ENCODE measurements around the gene VRTN. TPM values are rescaled to one million over a fixed set of nuclear protein-coding genes. Genes with fewer than 3 reads are reported as not detected.

Gene VRTN, protein sequence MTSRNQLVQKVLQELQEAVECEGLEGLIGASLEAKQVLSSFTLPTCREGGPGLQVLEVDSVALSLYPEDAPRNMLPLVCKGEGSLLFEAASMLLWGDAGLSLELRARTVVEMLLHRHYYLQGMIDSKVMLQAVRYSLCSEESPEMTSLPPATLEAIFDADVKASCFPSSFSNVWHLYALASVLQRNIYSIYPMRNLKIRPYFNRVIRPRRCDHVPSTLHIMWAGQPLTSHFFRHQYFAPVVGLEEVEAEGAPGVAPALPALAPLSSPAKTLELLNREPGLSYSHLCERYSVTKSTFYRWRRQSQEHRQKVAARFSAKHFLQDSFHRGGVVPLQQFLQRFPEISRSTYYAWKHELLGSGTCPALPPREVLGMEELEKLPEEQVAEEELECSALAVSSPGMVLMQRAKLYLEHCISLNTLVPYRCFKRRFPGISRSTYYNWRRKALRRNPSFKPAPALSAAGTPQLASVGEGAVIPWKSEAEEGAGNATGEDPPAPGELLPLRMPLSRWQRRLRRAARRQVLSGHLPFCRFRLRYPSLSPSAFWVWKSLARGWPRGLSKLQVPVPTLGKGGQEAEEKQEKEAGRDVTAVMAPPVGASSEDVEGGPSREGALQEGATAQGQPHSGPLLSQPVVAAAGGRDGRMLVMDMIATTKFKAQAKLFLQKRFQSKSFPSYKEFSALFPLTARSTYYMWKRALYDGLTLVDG
- total RNA-seq = not detected in 2 replicates

DNA sequence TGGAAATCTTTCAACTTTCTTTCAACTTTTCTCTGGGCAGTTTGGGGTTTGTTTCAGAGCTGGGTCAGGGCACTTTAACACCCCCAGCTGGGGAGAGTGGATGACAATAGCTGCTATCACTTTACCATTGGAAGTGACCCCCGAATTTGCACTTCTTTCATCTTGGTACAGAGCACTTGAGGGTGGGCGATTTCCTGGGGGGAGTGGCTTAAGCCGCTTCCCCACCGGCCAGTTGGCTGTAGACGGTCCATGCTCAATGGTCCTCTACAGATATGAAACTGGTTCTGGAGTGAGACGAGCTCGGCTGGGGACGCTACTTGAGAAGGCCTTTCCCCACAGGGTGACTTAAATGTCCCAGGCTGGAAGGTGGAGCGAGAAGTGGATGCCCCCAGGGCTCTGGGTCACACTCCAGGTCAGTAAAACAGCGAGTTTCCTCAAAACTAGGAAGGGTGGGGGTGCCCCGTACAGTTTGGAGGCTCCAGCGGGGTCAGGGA, at the start of gene VRTN:
VRTN (plus strand) TSS at position 231 of the 494 bp plus-strand sequence. CDS start 8,313 bp downstream, outside the sequence.
- no peaks in the 10 kb centered on the region for H3K36me3 Mint-ChIP-seq (ENCODE audit: low read depth)
- H3K27me3 Mint-ChIP-seq = peaks cover 13% of the 10 kb centered on the region
- H3K9me3 Mint-ChIP-seq = no peaks in the 10 kb centered on the region
- H3K4me1 Mint-ChIP-seq = no peaks in the 10 kb centered on the region
- no peak for DNase-seq
- H3K27ac Mint-ChIP-seq = no peak within 1 kb of the TSS
- no peak within 1 kb of the TSS for H3K4me3 Mint-ChIP-seq
- intact Hi-C loops (cut with micrococcal nuclease) = no loop called here

DNA sequence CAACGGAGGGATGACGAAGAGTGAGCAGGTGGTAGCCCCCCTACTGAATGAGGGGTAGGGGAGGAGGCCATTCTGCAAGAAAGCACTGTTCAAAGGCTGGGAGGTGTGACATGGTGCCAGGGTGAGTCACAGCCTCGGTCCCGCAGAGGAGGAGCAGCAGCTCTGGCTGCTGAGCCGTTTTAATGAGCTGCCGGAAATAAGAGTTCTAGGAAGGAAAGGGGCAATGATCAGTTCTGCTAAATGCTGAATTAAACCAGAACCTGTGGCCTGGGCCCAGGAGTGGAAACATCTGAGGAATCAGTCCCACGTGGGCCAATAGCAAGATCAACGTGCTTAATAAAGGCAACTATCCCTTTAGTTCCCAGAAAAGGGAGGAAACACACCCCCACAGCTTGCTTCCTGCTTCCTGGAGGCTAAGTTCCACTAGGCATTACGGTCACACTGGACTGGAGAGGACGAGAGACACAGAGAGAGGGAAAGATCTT, 49.2 kb upstream of the VRTN start:
- no peaks in the 10 kb centered on the region for H3K27me3 Mint-ChIP-seq
- no peak for DNase-seq
- intact Hi-C loops (cut with micrococcal nuclease) = no loop called here
- H3K9me3 Mint-ChIP-seq = no peaks in the 10 kb centered on the region
- H3K4me1 Mint-ChIP-seq = peaks cover 21% of the 10 kb centered on the region
- no peak overlapping the region for H3K4me3 Mint-ChIP-seq
- H3K27ac Mint-ChIP-seq = peak overlapping the region; percentile 62
- H3K36me3 Mint-ChIP-seq (ENCODE audit: low read depth) = peaks cover 20% of the 10 kb centered on the region

DNA sequence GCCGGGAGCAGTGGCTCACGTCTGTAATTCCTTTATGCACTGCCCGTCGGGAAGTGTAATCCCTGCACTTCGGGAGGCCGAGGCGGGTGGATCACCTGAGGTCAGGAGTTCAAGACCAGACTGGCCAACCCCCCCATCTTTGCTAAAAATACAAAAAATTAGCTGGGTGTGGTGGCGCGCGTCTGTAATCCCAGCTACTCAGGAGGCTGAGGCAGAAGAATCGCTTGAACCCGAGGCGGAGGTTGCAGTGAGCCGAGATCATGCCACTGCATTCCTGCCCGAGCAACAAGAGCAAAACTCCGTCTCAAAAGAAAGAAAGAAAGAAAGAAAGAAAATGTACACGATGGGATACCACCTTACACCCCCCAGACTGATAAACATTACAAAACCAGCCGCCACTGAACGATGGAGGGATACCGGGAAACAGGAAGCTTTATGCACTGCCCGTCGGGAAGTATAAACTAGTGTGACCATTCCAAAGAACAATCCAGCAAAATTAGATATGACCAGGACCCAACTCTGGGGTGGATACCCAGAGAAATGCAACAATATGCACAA, 46.6 kb upstream of the VRTN start:
- H3K4me1 Mint-ChIP-seq = peaks cover 21% of the 10 kb centered on the region
- no peaks in the 10 kb centered on the region for H3K27me3 Mint-ChIP-seq
- no peaks in the 10 kb centered on the region for H3K9me3 Mint-ChIP-seq
- intact Hi-C loops (cut with micrococcal nuclease) = loop anchor here (2.0 to 5.0 kb wide), 2 partner anchors 191 to 461 kb away; partner anchors contain the start of genes ISCA2, NPC2 and YLPM1
- peaks cover 18% of the 10 kb centered on the region for H3K36me3 Mint-ChIP-seq (ENCODE audit: low read depth)
- no peak for DNase-seq
- peak overlapping the region; percentile 99 for H3K4me3 Mint-ChIP-seq
- peak overlapping the region; percentile 95 for H3K27ac Mint-ChIP-seq

DNA sequence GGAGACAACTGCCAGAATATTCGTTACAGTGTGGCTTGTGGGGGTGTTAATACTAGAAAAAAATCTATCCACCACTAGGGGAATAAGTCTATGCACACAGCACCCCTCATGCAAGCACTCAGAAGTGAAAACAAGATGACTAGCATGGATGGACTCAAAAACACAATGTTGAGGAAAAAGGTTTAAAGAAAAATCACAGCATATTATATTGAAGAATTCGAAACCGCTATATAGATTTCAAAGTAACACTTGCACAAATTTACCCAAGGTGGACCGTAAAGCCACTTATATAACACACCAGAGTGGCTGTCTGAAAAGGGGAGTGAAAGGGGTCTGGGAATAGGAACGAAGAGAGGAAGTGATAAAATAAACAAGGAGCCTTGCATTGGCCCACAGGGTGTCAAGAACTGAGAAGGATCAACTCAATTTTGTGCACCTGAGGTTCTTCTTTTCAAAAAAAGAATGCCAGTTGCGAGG, 46.1 kb upstream of the VRTN start:
- Mint-ChIP-seq H3K4me1 (peaks cover 21% of the 10 kb centered on the region), H3K36me3 (ENCODE audit: low read depth) (peaks cover 18% of the 10 kb centered on the region), H3K4me3 (peak overlapping the region; percentile 99), H3K27ac (peak overlapping the region; percentile 95), H3K9me3 (no peaks in the 10 kb centered on the region), H3K27me3 (no peaks in the 10 kb centered on the region)
- peak; percentile 74 for DNase-seq
- intact Hi-C loops (cut with micrococcal nuclease) = loop anchor here (2.0 to 5.0 kb wide), 2 partner anchors 191 to 460 kb away; partner anchors contain the start of genes ISCA2, NPC2 and YLPM1

DNA sequence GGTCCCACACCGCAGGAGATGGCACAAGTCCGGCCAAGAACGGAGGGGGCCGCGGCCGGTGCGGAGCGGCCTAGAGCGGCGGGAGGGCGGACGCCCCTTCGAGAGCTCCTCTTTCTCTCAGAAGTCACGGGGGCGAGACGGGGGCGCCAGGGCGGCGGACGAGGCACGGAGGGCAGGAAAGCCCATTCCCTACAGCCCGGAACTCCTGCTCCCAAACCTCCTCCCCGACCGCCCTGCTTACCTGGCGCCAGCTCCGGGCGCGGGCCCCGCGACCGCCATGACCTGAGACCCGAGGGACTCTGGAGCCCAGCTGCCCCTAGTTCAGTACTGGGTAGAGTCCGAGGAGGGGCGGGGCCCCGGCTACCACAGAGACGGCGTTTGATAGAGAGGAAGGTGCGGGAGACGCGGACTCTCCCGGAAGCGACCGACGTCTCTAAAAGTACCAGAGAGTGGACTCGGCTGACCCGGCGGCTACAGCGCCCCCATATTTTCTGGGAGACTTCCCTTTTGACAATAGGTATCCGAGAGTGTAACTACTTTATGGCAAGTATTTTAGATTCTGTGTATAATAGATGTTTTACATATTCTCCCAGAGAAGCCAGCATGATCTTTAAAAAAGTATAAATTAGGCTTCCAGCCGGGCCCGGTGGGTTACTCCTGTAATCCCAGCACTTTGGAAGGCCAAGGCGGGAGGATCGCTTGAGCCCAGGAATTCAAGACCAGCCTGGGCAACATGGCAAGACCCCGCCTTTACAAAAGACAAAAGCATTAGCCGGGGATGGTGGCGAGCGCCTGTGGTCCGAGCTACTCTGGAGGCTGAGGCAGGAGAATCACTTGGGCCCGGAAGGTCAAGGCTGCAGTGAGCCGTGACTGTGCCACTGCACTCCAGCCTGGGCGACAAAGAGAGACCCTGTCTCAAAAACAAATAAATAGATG, 45.4 kb upstream of the VRTN start, which contains the start of gene ABCD4:
ABCD4 (minus strand) TSS at position 301 of the 936 bp plus-strand sequence; CDS start at position 279, 22 bp downstream.
- peak; percentile 96 for DNase-seq
- Mint-ChIP-seq H3K4me3 (peak within 1 kb of the TSS; percentile 99), H3K27ac (peak within 1 kb of the TSS; percentile 95), H3K36me3 (ENCODE audit: low read depth) (peaks cover 15% of the 10 kb centered on the region), H3K27me3 (no peaks in the 10 kb centered on the region), H3K9me3 (no peaks in the 10 kb centered on the region), H3K4me1 (peaks cover 21% of the 10 kb centered on the region)
- intact Hi-C loops (cut with micrococcal nuclease) = loop anchor here (2.0 to 5.0 kb wide), 2 partner anchors 190 to 459 kb away; partner anchors contain the start of genes ISCA2, NPC2 and YLPM1

DNA sequence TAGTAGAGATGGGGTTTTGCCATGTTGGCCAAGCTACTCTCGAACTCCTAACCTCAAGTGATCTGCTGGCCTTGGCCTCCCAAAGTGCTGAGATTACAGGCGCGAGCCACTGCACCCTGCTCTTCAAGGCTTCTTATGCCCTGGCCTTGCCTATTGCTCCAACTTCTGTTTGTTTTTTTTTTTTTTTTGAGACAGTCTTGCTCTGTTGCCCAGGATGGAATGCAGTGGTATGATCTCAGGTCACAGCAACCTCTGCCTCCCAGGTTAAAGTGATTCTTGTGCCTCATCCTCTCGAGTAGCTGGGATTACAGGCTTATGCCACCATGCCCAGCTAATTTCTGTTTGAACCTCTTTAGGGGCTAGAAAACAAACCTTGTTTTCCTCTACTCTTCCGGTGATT, 39.6 kb upstream of the VRTN start:
- no peak overlapping the region for H3K27ac Mint-ChIP-seq
- intact Hi-C loops (cut with micrococcal nuclease) = no loop called here
- H3K36me3 Mint-ChIP-seq (ENCODE audit: low read depth) = no peaks in the 10 kb centered on the region
- no peak for DNase-seq
- no peaks in the 10 kb centered on the region for H3K9me3 Mint-ChIP-seq
- no peak overlapping the region for H3K4me3 Mint-ChIP-seq
- no peaks in the 10 kb centered on the region for H3K4me1 Mint-ChIP-seq
- H3K27me3 Mint-ChIP-seq = peaks cover 8% of the 10 kb centered on the region

DNA sequence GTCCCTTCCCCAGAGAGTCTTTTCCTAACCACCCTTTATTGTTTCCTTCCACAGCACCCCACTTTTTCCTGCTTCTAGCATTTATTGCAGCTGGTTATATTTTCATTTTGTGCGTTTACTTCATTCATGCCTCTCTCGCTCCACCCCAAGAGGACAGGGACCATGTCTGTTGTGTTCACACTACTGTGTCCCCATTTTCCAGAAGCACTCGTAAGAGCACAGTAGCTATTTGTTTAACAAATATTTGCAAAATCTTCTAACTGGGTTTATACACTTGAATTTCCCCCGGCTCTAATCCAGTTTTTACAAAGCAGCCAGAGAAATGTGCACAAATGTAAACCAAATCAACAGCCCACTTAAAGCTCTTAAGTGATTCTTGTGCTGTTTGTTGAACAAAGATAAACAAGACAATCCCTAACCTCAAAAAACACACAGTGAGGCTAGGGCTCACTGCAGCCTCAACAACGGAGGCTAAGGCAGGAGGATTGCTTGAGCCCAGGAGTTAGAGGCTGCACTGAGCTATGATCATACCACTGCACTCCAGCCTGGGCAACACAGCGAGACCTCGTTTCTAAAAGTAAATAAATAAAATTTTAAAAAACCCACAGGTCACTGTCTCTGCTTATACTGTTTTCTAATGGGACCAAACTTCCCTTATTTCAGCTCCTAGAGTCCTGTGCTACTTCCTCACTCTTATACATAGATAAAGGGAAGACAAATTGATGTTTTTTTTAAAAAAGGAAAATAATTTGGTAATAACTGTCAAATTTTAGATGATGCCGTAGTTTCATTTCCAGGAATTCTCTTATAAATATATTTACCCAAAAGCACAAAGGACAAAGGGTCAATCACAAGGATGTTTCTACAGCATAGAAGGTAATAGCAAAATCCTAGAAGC, 38.9 kb upstream of the VRTN start:
- intact Hi-C loops (cut with micrococcal nuclease) = no loop called here
- H3K9me3 Mint-ChIP-seq = no peaks in the 10 kb centered on the region
- no peaks in the 10 kb centered on the region for H3K36me3 Mint-ChIP-seq (ENCODE audit: low read depth)
- peaks cover 8% of the 10 kb centered on the region for H3K27me3 Mint-ChIP-seq
- no peak overlapping the region for H3K27ac Mint-ChIP-seq
- DNase-seq = no peak
- no peaks in the 10 kb centered on the region for H3K4me1 Mint-ChIP-seq
- H3K4me3 Mint-ChIP-seq = no peak overlapping the region

DNA sequence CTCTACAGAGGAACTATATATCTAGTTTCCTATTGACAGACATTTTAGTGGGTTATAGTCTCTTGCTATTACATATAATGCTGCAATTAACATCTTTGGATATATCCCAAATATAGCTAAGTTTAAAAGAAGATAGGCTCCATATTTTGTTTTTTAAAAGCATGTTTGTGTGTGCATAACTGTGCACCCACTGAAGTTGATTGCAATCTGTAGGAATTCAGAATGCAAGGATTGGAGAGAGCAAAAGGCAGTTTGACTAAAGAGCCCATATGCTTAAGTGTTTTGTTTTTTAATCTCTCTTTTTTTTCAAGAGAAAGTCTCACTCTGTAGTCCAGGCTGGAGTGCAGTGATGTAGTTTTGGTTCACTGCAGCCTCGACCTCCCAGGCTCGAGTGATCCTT, 36.1 kb upstream of the VRTN start:
- intact Hi-C loops (cut with micrococcal nuclease) = no loop called here
- no peak overlapping the region for H3K27ac Mint-ChIP-seq
- no peak for DNase-seq
- H3K4me3 Mint-ChIP-seq = no peak overlapping the region
- H3K4me1 Mint-ChIP-seq = no peaks in the 10 kb centered on the region
- peaks cover 8% of the 10 kb centered on the region for H3K27me3 Mint-ChIP-seq
- no peaks in the 10 kb centered on the region for H3K36me3 Mint-ChIP-seq (ENCODE audit: low read depth)
- H3K9me3 Mint-ChIP-seq = no peaks in the 10 kb centered on the region

DNA sequence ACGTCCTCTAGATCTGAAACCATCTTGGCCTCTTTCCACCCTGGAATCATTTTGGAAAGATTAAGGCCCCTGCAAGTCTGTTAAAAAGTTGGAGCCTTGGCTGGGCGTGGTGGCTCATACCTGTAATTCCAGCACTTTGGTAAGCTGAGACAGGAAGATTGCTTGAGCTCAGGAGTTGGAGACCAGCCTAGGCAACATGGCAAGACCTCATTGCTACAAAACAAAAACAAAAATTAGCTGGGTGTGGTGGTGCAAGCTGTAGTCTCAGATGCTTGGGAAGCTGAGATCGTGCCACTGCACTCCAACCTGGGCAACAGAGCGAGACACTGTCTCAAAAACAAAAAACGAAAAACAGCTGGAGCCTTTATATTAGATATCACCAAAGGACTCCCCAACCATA, 34.7 kb upstream of the VRTN start:
- intact Hi-C loops (cut with micrococcal nuclease) = no loop called here
- no peaks in the 10 kb centered on the region for H3K4me1 Mint-ChIP-seq
- H3K27me3 Mint-ChIP-seq = peaks cover 6% of the 10 kb centered on the region
- H3K4me3 Mint-ChIP-seq = no peak overlapping the region
- no peak for DNase-seq
- H3K27ac Mint-ChIP-seq = no peak overlapping the region
- H3K36me3 Mint-ChIP-seq (ENCODE audit: low read depth) = no peaks in the 10 kb centered on the region
- no peaks in the 10 kb centered on the region for H3K9me3 Mint-ChIP-seq

DNA sequence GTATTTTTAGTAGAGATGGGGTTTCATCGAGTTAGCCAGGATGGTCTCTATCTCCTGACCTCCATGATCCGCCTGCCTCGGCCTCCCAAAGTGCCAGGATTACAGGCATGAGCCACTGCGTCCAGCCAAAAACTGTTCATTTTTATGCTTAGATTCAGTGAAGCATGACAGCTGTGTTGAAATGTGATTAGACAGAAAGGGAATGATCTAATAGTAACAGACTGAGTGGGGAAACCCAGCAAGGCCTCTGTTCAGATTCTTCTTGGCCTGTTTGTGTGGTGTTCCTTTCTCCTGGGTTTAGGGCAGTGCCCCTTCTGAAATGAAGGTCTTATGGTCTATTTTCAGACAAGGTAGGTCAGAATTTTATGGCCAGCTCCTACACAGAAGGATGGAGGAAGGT, 33.7 kb upstream of the VRTN start:
- no peaks in the 10 kb centered on the region for H3K27me3 Mint-ChIP-seq
- H3K36me3 Mint-ChIP-seq (ENCODE audit: low read depth) = no peaks in the 10 kb centered on the region
- no peak overlapping the region for H3K4me3 Mint-ChIP-seq
- no peak overlapping the region for H3K27ac Mint-ChIP-seq
- no peaks in the 10 kb centered on the region for H3K4me1 Mint-ChIP-seq
- intact Hi-C loops (cut with micrococcal nuclease) = no loop called here
- no peaks in the 10 kb centered on the region for H3K9me3 Mint-ChIP-seq
- DNase-seq = no peak

DNA sequence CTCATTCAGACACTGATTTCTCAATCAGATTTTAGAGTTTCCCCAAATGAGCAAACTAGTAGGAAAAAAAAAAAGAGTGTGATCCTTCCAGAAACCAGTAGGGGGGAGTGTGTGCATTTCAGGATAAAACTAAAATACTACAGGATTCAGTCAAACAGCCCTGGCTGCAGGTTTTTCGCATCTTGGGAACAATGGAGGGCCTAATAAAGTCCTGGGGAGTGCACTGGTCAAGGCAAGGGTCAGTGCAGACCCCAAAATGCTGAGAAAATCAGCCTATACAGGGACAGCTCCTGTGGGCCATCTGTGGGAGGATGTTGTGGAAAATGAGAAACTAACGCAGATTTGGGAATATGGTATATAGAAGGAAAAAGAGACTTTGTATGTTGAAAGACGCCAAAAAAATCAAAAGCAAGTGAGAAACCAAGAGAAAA, 23.3 kb upstream of the VRTN start:
- Mint-ChIP-seq H3K36me3 (ENCODE audit: low read depth) (no peaks in the 10 kb centered on the region), H3K27ac (no peak overlapping the region), H3K4me3 (no peak overlapping the region), H3K27me3 (peaks cover 15% of the 10 kb centered on the region), H3K9me3 (no peaks in the 10 kb centered on the region), H3K4me1 (no peaks in the 10 kb centered on the region)
- no peak for DNase-seq
- intact Hi-C loops (cut with micrococcal nuclease) = no loop called here

DNA sequence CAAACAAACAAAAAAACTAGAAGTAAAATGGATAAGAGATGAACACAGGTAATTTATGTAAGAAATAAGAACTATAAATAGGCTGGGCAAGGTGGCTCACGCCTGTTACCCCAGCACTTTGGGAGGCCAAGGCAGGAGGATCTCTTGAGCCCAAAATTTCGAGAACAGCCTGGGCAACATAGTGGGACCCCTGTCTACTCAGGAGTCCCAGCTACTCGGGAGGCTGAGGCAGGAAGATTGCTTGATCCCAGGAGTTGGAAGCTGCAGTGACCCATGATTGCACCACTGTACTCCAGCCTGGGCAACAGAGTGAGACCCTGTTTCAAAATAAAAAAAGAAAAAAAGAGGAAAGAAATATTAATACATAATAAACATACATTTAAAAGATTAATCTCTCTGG, 22.8 kb upstream of the VRTN start:
- Mint-ChIP-seq H3K9me3 (no peaks in the 10 kb centered on the region), H3K27ac (no peak overlapping the region), H3K36me3 (ENCODE audit: low read depth) (no peaks in the 10 kb centered on the region), H3K4me1 (no peaks in the 10 kb centered on the region), H3K27me3 (peaks cover 15% of the 10 kb centered on the region), H3K4me3 (no peak overlapping the region)
- no peak for DNase-seq
- intact Hi-C loops (cut with micrococcal nuclease) = no loop called here
